SH-SY5Y (cell line): Measurements from ENCODE around the gene AQP11.
A peak's percentile ranks its signal among the peaks of the same experiment; 100 is the strongest.

ENCODE experiments used
- GATA2 ChIP-seq: IDR thresholded peaks from 2 replicates; pipeline ENCODE4 v1.6.1; 2011; ENCODE audit warnings: mild to moderate bottlenecking, low read depth, low read length
- GATA3 ChIP-seq: IDR thresholded peaks from 2 replicates; pipeline ENCODE4 v1.6.1; 2011; ENCODE audit warnings: low read depth, mild to moderate bottlenecking, low read length, moderate library complexity

AQP11 gene

DNA sequence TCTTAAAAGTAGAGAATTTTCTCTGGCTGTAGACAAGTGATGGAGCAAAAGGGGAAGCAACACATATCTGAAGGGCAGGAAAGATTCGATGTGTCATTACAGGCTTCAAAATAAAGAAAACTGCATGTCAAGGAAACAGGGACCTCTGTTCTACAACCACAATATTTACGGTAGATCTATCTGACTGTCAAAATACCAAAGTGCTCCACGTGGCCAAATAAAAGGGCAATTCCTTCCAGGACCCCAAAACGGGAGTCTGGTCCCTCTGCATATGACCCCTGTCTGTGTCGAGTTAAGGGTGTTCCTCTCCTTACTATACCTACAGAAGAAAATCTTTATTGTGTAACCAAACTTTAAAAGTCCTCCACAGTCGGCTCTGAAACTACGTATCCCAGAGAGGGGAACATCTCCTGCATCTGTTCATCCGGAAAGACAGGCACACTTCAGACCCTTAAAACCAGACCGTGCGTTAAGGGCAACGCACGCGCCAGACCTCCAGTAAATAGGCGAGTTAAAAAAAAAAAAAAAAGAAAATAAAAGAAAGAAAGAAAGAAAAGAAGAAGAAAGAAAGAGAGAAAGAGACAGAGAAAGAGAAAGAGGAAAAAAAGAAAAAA, 47.1 kb downstream of the AQP11 start:
- no peak for TF ChIP-seq GATA3
- no peak for TF ChIP-seq GATA2

DNA sequence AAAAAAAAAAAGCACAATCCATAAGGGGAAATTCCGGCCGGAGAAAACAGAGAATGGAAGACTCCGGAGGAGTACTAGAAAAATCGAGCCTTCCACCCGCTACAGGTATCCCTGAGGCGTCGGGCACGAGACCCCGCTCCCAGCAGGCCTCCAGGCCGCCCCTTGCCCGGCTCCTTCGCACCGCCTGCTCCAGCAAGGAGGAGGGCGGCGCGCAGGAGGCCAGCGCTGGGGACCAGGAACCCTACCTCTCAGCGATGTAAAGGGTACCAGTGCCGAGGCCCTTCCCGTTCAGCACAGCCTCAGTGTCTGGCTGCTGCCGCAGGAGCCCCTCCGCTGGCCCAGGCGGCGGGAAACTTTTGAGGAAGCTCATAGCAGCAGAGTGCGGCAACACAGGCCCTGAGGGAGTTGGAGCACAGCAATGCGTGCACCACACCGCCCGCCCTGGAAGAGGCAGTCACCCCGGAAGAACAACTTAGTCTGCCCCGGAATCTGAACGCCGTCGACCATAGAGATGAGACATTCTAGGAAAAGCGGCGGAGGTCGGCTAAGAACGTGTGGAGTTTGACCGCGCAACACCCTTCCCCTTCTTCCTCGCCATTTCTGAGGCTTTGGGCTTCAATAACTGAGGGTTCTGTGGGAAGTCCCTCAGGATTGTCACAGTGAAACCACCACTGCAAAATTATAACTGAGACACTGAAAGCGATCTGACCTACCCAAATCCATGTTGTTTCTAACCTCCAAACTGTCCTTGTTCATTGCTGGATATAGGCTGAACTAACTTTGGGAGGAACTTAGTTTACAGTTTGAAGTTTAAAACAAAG, 47.8 kb downstream of the AQP11 start, which contains the start of gene CLNS1A:
CLNS1A (minus strand) TSS at position 450 of the 821 bp plus-strand sequence; CDS start at position 370, 80 bp downstream.
- TF ChIP-seq GATA3 (no peak), GATA2 (no peak)

DNA sequence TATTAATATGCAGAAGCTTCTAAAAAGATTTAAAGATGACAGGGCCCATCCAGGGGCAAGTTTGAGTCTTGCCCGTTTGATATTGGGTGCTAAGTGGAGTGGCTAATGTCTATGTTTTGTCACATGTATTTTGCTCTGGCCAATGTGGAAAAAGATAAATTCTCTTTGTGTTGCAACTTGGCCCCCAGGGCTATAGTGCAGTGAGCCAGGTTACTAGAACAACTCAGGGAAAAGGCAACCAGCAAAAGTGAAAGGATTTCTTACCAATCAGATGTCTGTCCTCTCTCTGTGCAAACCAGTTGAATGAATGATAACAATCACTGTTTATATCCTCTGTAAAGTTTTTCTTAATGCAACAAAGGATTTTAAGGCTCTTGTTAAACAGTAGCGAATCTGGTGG, 52.5 kb downstream of the AQP11 start:
- TF ChIP-seq GATA3 = no peak
- no peak for TF ChIP-seq GATA2

DNA sequence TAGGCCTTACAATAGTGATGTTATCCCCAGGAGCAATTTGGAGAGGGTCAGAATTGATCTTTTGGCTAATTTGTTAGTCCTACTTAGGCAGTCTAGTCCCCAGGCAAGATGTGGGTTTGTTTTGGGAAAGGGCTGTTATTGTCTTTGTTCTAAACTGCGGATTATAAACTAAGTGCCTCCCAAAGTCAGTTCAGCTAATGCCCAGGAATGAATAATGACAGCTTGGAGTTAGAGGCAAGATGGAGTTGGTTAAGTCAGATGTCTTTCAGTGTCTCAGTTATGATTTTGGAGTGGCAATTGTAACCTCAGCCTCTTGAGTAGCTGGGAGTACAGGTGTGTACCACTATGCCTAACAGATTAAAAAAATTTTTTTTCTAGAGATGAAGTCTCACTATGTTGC, 55.1 kb downstream of the AQP11 start:
- no peak for TF ChIP-seq GATA3
- no peak for TF ChIP-seq GATA2

DNA sequence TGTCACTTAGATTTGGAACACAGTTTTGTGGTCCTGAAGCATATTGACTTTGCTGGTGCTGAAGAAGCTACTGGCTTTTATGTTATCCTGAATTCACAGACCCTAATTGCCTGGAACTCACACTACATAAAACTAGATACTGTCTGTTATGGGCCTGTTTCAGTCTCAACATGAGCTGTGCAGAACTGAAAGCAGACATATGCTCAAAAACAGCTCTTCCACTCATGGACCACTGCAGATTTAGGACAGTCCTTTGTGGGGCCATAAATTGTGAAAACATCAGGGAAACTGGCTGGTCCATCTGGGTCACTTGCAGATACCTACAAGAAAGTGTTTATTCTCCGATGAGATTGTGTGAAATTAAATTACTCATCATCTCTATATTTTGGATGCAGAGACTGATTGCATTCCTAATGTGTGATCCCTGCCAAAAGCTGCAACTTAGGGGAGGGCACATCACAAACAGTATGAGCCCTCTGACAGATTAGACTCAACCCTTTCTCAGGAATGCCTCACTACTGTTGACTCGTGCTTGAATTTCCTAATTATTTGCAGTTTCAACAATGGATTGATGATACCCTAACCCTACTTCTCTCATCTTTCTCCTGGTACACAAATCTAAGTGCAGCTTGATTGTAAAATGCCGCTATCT, 58.0 kb downstream of the AQP11 start:
- TF ChIP-seq GATA3 (no peak), GATA2 (no peak)

DNA sequence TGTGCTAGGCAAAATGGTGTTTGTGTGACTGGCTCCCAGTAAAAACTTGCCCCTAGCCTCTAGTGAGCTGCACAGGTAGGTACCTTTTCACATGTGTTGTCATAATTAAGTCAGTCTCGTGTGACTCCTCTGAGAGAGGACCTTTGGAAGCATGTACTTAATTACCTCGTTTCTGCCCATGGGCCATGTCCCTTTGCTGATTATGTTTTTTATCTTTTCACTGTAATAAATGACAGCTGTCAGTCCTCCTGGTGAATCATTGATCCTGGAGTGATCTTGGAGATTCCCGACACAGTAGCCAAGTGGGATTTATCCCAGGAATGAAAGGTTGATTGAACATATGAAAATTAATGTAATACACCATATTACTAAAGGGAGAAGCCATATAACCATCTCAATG, 60.4 kb downstream of the AQP11 start:
- TF ChIP-seq GATA2 = peak; percentile 17; the same call in 1 of the 2 replicates
- TF ChIP-seq GATA3 = no peak

DNA sequence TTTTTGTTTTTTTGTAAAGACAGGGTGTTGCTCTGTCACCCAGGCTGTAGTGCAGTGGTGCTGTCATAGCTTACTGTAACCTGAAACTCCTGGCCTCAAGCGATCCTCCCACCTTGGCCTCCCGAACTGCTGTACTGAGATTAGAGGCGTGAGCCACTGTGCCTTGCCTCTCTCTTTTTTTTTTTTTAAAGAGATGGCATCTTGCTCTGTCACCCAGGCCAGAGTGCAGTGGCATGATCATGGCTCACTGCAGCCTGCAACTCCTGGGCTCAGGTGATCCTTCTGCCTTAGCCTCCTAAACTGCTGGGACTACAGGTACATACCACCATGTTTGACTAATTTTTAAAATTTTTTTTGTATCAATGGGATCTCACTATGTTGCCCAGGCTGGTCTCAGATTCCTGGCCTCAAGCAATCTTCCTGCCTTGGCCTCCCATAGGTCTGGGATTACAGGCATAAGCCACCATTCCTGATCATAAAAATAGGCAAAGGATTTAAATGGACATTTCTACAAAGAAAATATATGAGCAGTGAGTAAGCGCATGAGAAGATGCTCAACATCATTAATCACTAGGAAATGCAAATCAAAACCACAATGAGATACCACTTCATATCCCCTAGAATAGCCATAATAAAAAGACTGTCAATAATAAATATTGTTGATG, 65.1 kb downstream of the AQP11 start:
- no peak for TF ChIP-seq GATA2
- no peak for TF ChIP-seq GATA3

DNA sequence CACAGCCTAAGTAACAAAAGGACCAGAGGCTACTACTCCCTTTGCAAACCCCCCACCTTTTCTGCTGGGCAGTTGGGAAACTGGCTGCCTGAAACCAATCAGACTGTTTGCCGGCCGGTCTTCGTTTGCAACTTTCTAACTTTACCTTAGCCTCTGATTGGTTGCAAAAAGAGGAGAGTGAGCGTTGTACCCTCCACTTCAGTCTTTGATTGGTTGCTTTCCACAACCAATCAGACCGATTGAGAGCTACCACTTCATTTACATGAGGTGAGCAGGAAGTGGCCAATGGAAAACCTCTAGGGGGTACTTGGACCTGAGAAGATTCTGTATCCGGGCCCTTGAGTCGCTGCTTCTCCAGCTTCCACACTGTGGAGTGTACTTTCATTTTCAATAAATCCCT, 66.6 kb downstream of the AQP11 start:
- no peak for TF ChIP-seq GATA3
- TF ChIP-seq GATA2 = no peak

DNA sequence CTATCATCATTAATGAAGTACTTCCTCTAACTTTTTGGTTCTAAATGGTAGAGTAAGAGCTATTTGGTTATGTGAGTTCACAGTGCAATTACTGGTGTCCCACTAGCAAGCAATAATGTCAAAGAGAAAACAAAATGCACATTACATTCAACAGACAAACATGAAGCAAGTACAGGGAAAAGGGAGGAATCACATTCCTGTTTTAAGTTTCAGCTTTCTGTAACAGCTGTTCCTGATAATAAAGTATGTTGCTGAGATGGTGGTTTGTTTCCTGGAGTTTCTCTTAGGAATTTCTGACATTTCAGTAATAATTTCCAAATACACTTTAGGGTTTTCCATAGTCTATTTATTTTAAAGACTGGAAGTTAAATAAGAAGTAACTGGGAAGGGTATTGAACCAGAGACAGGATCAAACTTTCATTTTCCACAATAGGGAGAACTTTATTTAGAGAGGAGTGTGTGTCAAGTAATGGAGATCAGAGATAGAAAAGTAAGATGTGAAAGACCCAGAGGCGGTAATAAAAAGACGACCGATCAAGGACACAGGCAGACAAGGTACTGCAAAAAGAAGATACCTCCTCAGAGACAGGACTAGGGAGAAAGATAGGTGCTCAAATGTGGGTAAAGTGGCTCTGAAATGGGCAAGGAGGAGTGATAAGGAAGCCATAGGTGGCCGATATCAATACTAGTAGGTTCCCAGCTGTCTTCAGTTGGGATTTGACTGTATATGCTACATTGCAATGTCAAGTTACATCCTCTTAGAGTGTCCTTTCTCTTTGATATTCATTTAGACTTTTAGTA, 68.7 kb downstream of the AQP11 start:
- TF ChIP-seq GATA2 = no peak
- no peak for TF ChIP-seq GATA3
